Mesenchymal stem cell (in vitro differentiated cells and primary cell): ENCODE data around the gene AKR1C2.

Experiments
- DNase-seq: peaks from one replicate; pipeline ENCODE4 v3.0.0-alpha.2; 2013
- H2AFZ ChIP-seq: one replicate; pipeline ENCODE4 v1.6.1; 2013; ENCODE audit warnings: low read depth, mild to moderate bottlenecking, control low read depth, inconsistent platforms, low read length, moderate library complexity
- H2AK5ac ChIP-seq: 2 replicates; pipeline ENCODE4 v1.6.1; 2013; ENCODE audit warnings: low read length, moderate library complexity, mild to moderate bottlenecking, inconsistent platforms; ENCODE audit not compliant: severe bottlenecking
- H2BK120ac ChIP-seq: one replicate; pipeline ENCODE4 v1.6.1; 2013; ENCODE audit warnings: low read depth, mild to moderate bottlenecking, inconsistent platforms, low read length, moderate library complexity
- H2BK12ac ChIP-seq, 2 experiments: one replicate each; pipeline ENCODE4 v1.6.1; 2013; ENCODE audit warnings: inconsistent platforms in 2 of 2, low read length in 2 of 2, mild to moderate bottlenecking in 2 of 2, moderate library complexity in 2 of 2, control low read depth in 1 of 2
- H2BK15ac ChIP-seq: one replicate; pipeline ENCODE4 v1.6.1; 2013; ENCODE audit warnings: mild to moderate bottlenecking, low read depth, inconsistent platforms; ENCODE audit not compliant: poor library complexity, severe bottlenecking
- H2BK5ac ChIP-seq: 2 replicates; pipeline ENCODE4 v1.6.1; 2013; ENCODE audit warnings: low read depth, mild to moderate bottlenecking, low read length, control low read depth, inconsistent platforms; ENCODE audit not compliant: poor library complexity, severe bottlenecking
- H3K14ac ChIP-seq, 2 experiments: one replicate each; pipeline ENCODE4 v1.6.1; 2013; ENCODE audit warnings: inconsistent platforms in 2 of 2, low read length in 2 of 2, control low read depth in 1 of 2, mild to moderate bottlenecking in 1 of 2, moderate library complexity in 1 of 2
- H3K18ac ChIP-seq, 2 experiments: one replicate each; pipeline ENCODE4 v1.6.1; 2013; ENCODE audit warnings: inconsistent platforms in 2 of 2, low read length in 2 of 2, control low read depth in 1 of 2, low read depth in 1 of 2, mild to moderate bottlenecking in 1 of 2
- H3K23ac ChIP-seq, 2 experiments: one replicate each; pipeline ENCODE4 v1.6.1; 2013; ENCODE audit warnings: inconsistent platforms in 2 of 2, low read length in 2 of 2, mild to moderate bottlenecking in 2 of 2, moderate library complexity in 2 of 2, control low read depth in 1 of 2
- H3K27ac ChIP-seq: 2 replicates; pipeline ENCODE4 v1.5.1; 2013; ENCODE audit warnings: mild to moderate bottlenecking, moderate library complexity, low read length, control low read depth, inconsistent platforms; ENCODE audit not compliant: poor library complexity, severe bottlenecking
- H3K27me3 ChIP-seq, 2 experiments: 2 replicates each; pipeline versions ENCODE4 v1.6.1 to v1.7.0; 2013; ENCODE audit warnings: low read length in 2 of 2, mild to moderate bottlenecking in 2 of 2, moderate library complexity in 2 of 2, control low read depth in 1 of 2, inconsistent platforms in 1 of 2; ENCODE audit not compliant: control insufficient read depth in 1 of 2, insufficient read depth in 1 of 2
- H3K36me3 ChIP-seq, 2 experiments: 2 replicates each; pipeline versions ENCODE4 v1.6.1 to v1.7.0; 2013; ENCODE audit warnings: low read length in 2 of 2, control low read depth in 1 of 2, inconsistent platforms in 1 of 2, low read depth in 1 of 2, mild to moderate bottlenecking in 1 of 2; ENCODE audit not compliant: insufficient read depth in 2 of 2, control insufficient read depth in 1 of 2
- H3K4ac ChIP-seq, 2 experiments: one replicate each; pipeline ENCODE4 v1.6.1; 2013; ENCODE audit warnings: inconsistent platforms in 2 of 2, low read length in 2 of 2, mild to moderate bottlenecking in 2 of 2, moderate library complexity in 2 of 2, control low read depth in 1 of 2, low read depth in 1 of 2
- H3K4me1 ChIP-seq: 2 replicates; pipeline ENCODE4 v1.6.1; 2013; ENCODE audit warnings: low read depth, low read length, control low read depth; ENCODE audit not compliant: control insufficient read depth, insufficient read depth
- H3K4me2 ChIP-seq: 2 replicates; pipeline ENCODE4 v1.6.1; 2013; ENCODE audit warnings: low read length, mild to moderate bottlenecking, inconsistent platforms; ENCODE audit not compliant: poor library complexity, severe bottlenecking
- H3K4me3 ChIP-seq, 2 experiments: 2 replicates each; pipeline versions ENCODE4 v1.5.1 to v1.7.0; 2013; ENCODE audit warnings: low read length in 2 of 2, mild to moderate bottlenecking in 2 of 2, control low read depth in 1 of 2, low read depth in 1 of 2; ENCODE audit not compliant: insufficient read depth in 1 of 2
- H3K79me1 ChIP-seq: replicated peaks from 2 replicates; pipeline ENCODE4 v1.6.1; 2013; ENCODE audit warnings: mild to moderate bottlenecking, control low read depth, low read length, inconsistent platforms; ENCODE audit not compliant: poor library complexity, severe bottlenecking
- H3K9ac ChIP-seq: 2 replicates; pipeline ENCODE4 v1.7.0; 2013; ENCODE audit warnings: mild to moderate bottlenecking, low read length, moderate library complexity
- H3K9me3 ChIP-seq: 2 replicates; pipeline ENCODE4 v1.7.0; 2013; ENCODE audit warnings: mild to moderate bottlenecking, low read length; ENCODE audit not compliant: control insufficient read depth
- H4K8ac ChIP-seq: one replicate; pipeline ENCODE4 v1.6.1; 2013; ENCODE audit warnings: inconsistent platforms, mild to moderate bottlenecking, low read length, moderate library complexity
- H4K91ac ChIP-seq: one replicate; pipeline ENCODE4 v1.6.1; 2013; ENCODE audit warnings: mild to moderate bottlenecking, low read length, inconsistent platforms
- WGBS: methylation state at CpG from one replicate; pipeline ENCODE4 v1.1.7; 2013; ENCODE audit warnings: mixed read lengths; 5-methylcytosine and 5-hydroxymethylcytosine counted together

Gene AKR1C2

GRCh38 chr10:4983615-4984216 lies 19.9 kb downstream of the AKR1C2 start:
- no peaks in the 10 kb centered on the region for H3K79me1 ChIP-seq
- WGBS = 91% methylated on average over 5 of the region's 5 CpGs
- H3K36me3 ChIP-seq = peaks cover 0 to 37% of the 10 kb centered on the region in 2 experiments
- H2BK15ac ChIP-seq = no peak overlapping the region
- H3K23ac ChIP-seq = no peak overlapping the region
- no peaks in the 10 kb centered on the region for H3K9me3 ChIP-seq
- H3K27ac ChIP-seq = no peak overlapping the region
- no peaks in the 10 kb centered on the region for H3K27me3 ChIP-seq
- H3K9ac ChIP-seq = no peak overlapping the region
- no peak overlapping the region for H4K8ac ChIP-seq
- no peak overlapping the region for H2BK12ac ChIP-seq
- H3K4ac ChIP-seq = no peak overlapping the region
- H3K4me2 ChIP-seq = no peak overlapping the region
- no peak overlapping the region for H2AK5ac ChIP-seq
- no peak overlapping the region for H2BK120ac ChIP-seq
- no peak overlapping the region for H2BK5ac ChIP-seq
- H3K14ac ChIP-seq = no peak overlapping the region
- H3K18ac ChIP-seq = no peak overlapping the region
- H3K4me1 ChIP-seq = peaks cover 12% of the 10 kb centered on the region
- H3K4me3 ChIP-seq = no peak overlapping the region
- H2AFZ ChIP-seq = no peak overlapping the region
- no peak overlapping the region for H4K91ac ChIP-seq
- no peak for DNase-seq

- Histone ChIP-seq H3K79me1 (no peaks in the 10 kb centered on the region), H3K27ac (no peak overlapping the region), H3K4me3 (no peak overlapping the region), H2BK12ac (no peak overlapping the region), H2AFZ (no peak overlapping the region), H3K18ac (no peak overlapping the region), H3K9me3 (no peaks in the 10 kb centered on the region), H2BK120ac (no peak overlapping the region), H4K91ac (no peak overlapping the region), H3K36me3 (peaks cover 0 to 33% of the 10 kb centered on the region in 2 experiments), H3K27me3 (no peaks in the 10 kb centered on the region), H3K9ac (peak overlapping the region; percentile 33), H2BK5ac (no peak overlapping the region), H3K14ac (no peak overlapping the region), H3K4me1 (peaks cover 12% of the 10 kb centered on the region), H3K23ac (no peak overlapping the region), H4K8ac (no peak overlapping the region), H3K4me2 (no peak overlapping the region), H2AK5ac (no peak overlapping the region), H3K4ac (no peak overlapping the region), H2BK15ac (no peak overlapping the region)
- 94% methylated on average over 9 of the region's 9 CpGs for WGBS
- no peak for DNase-seq
Measured at GRCh38 chr10:4982764-4983226, 20.9 kb downstream of the AKR1C2 start.

- peaks cover 0 to 42% of the 10 kb centered on the region in 2 experiments for H3K36me3 ChIP-seq
- H2AK5ac ChIP-seq = no peak overlapping the region
- peak overlapping the region in 1 of 2 experiments; percentile 42 for H2BK12ac ChIP-seq
- no peaks in the 10 kb centered on the region for H3K27me3 ChIP-seq
- no peak overlapping the region for H3K14ac ChIP-seq
- no peak overlapping the region for H3K4me3 ChIP-seq
- H3K9me3 ChIP-seq = no peaks in the 10 kb centered on the region
- H3K79me1 ChIP-seq = no peaks in the 10 kb centered on the region
- no peak overlapping the region for H2BK5ac ChIP-seq
- H3K23ac ChIP-seq = no peak overlapping the region
- DNase-seq = peak; percentile 34
- H2BK15ac ChIP-seq = no peak overlapping the region
- H3K4me1 ChIP-seq = peaks cover 12% of the 10 kb centered on the region
- peak overlapping the region; percentile 0 for H3K4me2 ChIP-seq
- H2BK120ac ChIP-seq = no peak overlapping the region
- peak overlapping the region; percentile 27 for H4K8ac ChIP-seq
- H3K27ac ChIP-seq = no peak overlapping the region
- no peak overlapping the region for H2AFZ ChIP-seq
- WGBS = 66% methylated on average over 14 of the region's 14 CpGs
- H3K4ac ChIP-seq = peak overlapping the region in 1 of 2 experiments; percentile 6
- no peak overlapping the region for H3K18ac ChIP-seq
- peak overlapping the region; percentile 72 for H4K91ac ChIP-seq
- H3K9ac ChIP-seq = peak overlapping the region; percentile 38
Measured at GRCh38 chr10:4981722-4982471, 21.8 kb downstream of the AKR1C2 start.

DNA sequence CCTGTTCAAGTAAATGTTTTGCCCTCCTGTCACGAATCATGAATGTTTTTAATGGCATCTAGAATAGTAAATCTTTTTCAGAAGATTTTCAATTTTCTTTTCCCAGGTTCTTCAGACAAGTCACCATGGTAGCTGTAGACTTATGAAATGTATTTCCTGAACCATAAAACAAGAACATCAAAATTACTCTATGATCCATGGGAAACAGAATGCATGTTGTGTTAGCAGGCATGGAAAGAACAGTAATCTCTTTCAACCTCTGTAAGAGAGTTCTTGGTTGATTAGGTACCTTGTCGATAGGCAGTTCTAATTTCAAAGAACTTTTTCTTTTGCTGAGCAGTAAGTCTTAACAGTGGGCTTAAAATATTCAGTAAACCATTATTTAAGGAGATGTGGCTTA lies 22.9 kb downstream of the AKR1C2 start:
- H3K4ac ChIP-seq = no peak overlapping the region
- H3K18ac ChIP-seq = no peak overlapping the region
- H4K91ac ChIP-seq = no peak overlapping the region
- H3K4me1 ChIP-seq = peaks cover 12% of the 10 kb centered on the region
- no peak for DNase-seq
- no peak overlapping the region for H2AK5ac ChIP-seq
- no peak overlapping the region for H2AFZ ChIP-seq
- no peak overlapping the region for H2BK5ac ChIP-seq
- H4K8ac ChIP-seq = no peak overlapping the region
- no peak overlapping the region for H2BK120ac ChIP-seq
- H3K36me3 ChIP-seq = peaks cover 0 to 47% of the 10 kb centered on the region in 2 experiments
- no peak overlapping the region for H3K9ac ChIP-seq
- H2BK15ac ChIP-seq = no peak overlapping the region
- H3K79me1 ChIP-seq = no peaks in the 10 kb centered on the region
- H3K23ac ChIP-seq = no peak overlapping the region
- H3K4me3 ChIP-seq = no peak overlapping the region
- no peak overlapping the region for H2BK12ac ChIP-seq
- H3K9me3 ChIP-seq = no peaks in the 10 kb centered on the region
- H3K27ac ChIP-seq = no peak overlapping the region
- 100% methylated on average over 1 of the region's 2 CpGs for WGBS
- H3K4me2 ChIP-seq = no peak overlapping the region
- H3K14ac ChIP-seq = no peak overlapping the region
- H3K27me3 ChIP-seq = no peaks in the 10 kb centered on the region
